ENCODE measurements around the gene ETV7.
"Not testable (repeated sequence)": the region's sequence is repeated elsewhere in the genome, so short reads cannot be mapped to it uniquely, and the experiment has no call there.

Gene ETV7

DNA sequence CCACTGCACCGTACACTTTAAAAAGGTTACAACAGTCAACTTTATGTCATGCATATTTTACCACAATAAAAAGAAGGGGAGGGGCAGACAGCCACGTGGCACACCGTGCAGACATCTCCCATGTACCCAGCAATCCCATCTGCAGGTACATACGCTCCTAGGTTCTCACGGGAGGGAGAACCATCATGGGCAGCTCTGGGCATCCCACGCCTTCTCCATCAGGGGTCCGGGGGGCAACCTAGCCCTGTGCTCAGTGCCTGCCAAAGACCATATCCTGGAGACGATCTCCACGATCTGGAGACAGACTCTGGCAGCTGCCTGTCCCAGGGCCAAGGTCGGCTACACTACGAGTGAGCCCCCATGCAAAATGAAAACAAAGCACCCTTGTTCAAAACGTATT is 48.3 kb downstream of the ETV7 start:
- no peak for DNase-seq (ENCODE audit: low read depth)

DNA sequence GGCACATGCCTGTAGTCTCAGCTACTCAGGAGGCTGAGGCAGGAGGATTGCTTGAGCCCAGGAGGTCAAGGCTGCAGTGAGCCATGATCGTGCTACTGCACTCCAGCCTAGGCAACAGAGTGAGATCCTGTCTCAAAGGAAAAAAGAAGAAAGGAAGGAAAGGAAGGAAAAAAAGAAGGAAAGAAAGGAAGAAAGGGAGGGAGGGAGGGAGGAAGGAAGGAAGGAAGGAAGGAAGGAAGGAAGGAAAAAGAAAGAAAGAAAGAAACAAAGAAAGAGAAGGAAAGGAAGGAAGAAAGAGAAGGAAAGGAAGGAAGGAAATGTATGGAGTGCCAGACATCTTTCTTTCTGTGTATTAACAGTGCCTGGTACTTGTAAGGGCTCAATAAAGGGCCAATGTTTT is 49.2 kb downstream of the ETV7 start:
- not testable (repeated sequence) for DNase-seq (ENCODE audit: low read depth)

DNA sequence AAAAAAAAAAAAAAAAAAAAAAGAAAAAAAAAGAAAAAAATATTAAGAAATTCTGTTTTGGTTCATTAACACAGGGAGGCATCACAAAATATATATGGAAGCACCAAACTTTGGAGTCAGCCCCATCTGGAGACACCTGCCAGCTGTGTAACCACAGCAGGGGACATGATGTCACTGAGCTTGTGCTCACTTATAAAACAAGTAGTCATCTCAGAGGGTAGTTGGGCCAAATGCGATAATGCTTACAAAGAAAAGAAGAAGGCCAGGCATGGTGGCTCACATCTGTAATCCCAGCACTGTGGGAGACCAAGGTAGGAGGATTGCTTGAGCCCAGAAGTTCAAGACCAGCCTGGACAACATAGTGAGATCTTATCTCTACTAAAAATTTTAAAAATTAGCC is 49.7 kb downstream of the ETV7 start:
- DNase-seq (ENCODE audit: low read depth): no peak

DNA sequence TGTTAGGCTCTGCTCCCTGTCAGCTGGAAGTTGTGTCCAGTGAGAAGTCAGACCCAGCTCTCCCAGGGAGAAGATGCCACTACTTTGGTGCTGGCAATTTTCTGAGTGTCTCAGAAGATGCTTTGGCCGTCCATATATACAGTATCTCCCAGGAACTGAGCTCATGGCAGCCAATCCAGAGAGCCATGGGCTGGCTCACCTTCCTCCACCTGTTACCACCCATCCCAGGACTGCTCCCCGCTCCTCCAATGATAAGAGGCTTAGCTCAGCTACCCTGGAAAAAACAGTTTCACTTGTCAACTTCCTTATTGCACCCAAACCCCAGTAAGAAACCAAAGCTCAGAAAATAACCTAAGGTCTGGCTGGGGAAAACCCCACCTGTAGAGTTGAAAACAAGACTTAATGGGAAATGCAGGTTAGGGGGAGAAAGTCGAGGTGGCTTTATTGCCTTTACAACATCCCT is 50.7 kb downstream of the ETV7 start, which contains the start of gene BNIP5:
BNIP5 (minus strand) TSS at position 110 of the 463 bp plus-strand sequence. CDS start 6,198 bp downstream, outside the sequence.
- no peak for DNase-seq (ENCODE audit: low read depth)

DNA sequence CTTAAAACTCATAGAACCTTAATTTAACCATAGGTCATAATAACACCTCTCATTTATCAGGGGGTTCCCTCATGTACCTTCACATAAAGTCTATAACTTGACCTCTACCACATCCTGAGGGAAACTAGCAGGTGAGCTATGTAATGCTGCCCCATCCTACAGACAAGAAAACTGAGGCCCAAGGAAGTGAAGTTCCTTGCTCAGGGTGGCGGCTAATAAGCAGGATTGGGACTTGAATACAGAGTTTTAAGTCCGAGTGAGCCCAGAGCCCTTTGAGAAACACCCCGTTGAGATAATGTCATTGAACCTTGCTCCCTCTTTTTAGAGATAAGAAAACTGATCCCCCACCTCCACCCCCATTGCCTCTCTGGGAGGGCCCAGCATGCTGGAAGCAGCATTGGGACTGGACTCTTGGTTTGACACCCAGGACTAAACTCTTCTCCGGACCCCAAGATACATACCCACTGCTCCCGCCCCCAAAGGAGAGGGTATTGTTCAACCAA is 51.2 kb downstream of the ETV7 start:
- no peak for DNase-seq (ENCODE audit: low read depth)

DNA sequence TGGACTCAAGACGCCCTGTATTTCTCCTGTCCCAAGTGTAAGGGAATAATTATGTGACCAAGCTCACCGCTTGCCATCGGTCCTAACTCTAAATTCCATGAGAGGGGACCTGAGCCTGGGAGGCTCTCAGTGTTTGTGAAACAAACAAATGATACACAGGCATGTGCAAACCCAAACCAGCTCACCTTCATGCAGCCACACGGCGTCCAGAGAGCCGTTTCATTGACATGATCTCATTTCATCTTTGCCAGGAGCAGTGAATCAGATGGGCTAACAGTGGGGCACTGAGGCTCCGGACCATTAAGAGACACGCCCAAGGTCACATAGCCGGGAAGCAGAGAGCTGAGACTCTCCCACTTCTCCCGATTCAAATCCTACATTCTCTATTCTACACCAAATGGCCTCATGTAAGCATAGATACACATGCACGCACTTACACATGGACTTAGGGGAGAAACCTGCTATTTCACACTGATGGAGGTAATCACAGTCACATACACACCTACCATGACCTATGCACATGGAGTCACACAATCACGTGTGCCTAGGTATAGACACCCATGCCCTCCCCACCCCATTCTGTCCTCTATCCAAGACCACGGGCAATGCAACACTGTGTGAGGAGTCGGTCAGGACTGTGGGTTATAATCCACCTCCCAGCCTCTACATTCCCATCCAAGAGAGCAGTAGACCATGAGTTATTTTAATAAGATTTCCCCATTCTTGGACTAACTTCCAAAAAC is 51.8 kb downstream of the ETV7 start:
- DNase-seq (ENCODE audit: low read depth): no peak

DNA sequence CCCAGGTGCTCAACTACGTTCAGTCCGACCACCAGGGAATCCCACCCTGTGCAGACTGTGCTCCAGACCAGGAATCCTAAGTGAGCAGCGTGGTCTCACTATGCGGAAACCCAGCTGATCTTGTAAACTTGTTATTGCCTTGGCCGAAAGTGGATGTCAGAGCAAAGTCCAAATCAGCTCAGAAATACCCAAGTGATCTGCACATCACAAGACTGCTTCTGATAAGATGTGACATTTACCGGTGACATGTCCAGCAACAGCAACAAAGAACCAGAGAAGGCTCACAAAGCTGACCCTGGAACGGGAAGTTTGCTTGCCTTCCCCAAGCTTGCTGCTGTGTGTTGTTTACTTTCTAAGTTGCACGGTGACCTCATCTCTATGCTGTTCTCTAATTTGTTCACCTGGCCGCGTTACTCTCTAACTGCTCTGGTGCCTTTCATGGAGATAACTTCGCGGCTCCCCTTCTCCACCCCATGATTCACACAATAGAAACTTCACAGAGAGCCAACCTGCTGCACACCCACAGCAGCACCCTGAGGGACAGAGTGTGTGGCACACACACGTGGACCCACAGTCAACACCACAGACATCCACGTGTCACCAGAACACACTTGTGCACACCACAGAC is 52.5 kb downstream of the ETV7 start:
- no peak for DNase-seq (ENCODE audit: low read depth)

DNA sequence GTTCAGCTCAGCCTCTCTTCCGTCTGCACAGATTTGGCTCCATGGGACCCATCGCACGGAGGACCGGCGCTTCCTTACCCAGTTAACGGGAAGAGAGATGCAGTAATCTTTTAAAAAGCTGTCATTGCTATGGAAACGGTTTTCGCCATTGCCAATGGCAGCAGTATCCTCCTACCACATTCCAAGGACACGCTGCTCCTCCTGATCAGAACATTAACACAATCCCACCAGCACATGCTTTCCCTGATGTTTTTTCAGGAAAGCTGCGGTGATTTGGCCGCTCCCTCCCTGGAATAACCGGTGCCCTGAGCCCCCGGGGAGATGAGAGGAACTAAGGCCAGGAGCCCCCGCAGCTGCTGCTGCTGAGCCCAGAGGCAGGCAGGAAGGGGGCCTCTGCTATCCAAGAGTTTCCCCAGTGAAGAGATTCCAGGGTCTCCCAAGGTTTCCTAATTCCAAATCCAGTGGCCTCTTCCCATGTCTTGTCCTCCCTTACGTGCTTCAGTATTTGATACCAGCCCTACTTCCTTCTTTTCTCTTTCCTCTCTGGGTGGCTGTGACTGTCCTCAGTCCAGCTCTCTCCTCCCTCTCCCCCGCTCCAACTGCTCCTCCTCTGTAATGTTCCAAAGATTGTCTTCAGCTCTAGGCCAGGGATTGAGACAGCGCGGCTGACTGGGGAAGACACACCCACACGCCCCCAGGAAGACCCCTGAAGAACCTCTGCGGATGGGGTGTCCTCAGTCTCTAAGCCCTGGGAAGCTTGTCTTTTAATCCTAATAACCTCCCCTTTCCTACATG is 53.3 kb downstream of the ETV7 start:
- DNase-seq (ENCODE audit: low read depth): no peak

DNA sequence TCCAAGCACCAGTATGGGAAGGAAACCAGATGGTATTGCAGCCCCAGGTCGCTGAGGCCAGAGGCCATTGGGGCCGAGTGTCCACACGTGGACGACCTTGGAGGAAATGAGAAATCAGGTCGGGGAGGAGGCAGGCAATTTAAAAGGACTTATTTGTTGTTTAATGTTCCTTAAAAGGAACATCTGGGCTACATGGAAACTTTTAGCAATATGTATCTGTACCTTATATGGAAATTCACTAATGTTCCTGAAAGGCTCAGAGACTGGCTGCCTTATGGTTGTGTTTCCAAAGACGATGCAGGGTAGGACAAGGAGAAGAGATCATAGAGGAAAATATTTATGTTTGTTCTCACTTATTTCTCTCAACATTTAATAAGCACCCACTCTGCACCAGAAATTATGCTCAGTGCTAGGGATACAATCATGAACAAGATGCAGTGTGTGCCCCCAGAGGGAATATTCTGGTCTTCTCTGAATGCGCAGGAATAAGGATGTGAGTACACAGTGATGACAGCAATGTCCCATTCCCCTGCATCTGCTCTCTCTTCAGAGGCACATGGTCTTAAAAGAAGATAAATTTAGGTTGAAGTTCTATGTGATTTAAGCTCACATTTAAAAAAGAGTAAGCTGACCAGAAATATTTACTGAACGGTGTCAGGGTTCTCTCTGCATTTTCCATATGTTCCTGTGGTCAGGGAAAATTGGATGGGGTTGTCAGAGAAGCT is 54.1 kb downstream of the ETV7 start:
- DNase-seq (ENCODE audit: low read depth): no peak

DNA sequence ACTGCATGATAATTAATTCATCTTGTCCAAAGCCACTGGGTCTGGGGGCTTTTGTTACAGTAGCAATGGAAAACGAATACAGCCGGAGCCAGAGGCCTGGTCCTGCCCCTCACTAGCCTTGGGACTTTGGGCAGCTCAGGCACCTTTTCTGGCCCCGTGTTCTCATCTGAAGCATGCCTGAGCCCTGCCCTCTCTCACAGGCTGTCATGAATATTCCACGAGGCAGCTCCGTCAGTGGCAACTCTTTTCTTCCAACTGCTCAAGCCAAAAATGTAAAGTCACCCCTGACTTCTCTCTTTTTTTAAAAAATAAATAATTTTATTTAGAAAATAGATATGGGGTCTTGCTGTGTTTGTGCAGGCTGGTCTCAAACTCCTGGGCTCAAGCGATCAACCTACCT is 56.1 kb downstream of the ETV7 start:
- no peak for DNase-seq (ENCODE audit: low read depth)

DNA sequence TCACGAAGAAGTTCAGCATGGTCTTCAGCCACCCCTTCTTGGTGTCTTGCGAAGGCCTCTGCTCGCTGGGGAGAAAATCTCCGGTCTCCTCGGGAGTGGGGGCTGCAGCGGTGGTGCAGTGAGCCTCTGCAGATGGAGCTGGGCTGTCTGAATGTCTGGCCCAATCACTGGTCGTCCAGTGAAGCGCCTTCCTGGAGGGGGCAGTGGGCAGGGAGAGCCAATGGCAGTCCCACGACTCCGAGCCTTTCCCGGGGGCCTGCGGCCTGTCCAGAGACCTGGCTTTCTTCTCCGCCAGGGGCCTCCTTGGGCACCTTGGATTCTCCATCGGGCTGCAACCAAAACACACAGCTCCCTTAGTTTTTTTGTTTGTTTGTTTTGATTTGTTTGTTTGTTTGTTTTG is 57.1 kb downstream of the ETV7 start:
- no peak for DNase-seq (ENCODE audit: low read depth)

DNA sequence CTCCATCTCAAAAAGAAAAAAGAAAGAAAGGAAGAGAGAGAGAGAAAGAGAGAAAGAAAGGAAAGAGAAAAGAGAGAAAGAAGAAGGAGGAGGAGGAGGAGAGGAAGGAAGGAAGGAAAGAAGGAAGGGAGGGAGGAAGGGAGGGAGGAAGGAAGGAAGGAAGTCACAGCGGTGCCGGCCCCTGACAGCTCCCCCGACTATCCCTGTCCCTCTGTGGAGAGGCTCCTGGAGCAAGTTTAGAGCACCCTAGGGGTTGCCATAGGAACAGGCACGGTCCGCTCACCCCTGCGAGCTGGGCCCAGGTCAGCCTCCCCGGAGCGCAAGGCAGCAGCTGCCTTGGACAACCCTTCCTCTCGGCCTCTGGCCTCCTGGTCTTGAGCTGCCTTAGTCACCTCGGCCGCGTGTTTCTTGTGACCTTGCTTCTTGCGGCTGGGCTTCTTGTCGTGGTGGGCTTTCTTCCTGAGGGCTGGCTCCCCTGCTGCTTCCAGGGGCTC is 57.6 kb downstream of the ETV7 start:
- DNase-seq (ENCODE audit: low read depth): no peak

DNA sequence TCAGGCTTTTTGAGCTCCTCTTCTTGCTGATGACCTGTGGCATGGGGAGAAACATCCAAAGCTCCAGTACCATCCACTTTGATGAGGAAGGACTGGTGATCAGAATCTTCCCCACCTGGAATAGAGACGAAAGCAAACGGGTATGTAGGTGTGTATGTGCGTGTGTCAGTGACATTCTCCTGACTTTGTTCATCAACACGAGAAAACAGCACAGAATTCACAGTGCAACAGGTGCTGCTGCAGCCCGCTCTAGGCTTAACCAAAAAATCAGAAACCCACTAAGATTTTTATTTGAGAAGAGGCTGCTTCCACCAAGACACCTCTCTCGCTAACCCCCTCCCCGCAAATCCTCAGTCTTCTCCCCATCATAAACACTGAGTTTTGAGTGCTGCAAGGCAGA is 58.9 kb downstream of the ETV7 start:
- no peak for DNase-seq (ENCODE audit: low read depth)

DNA sequence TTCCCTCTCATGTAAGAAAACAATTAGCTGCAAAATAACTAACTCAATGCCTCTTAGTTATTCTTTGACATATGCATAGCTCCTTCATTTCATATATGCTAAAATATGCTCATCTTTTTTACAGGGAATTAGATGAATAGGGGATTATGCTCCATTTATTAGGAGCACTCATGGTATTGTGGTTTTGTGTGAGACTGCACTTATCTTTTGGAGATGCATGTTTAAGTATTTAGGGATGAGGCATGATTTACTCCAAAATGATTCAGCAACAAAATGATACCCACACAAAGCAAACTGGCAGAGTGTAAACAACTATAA is 59.6 kb downstream of the ETV7 start:
- DNase-seq (ENCODE audit: low read depth): no peak

DNA sequence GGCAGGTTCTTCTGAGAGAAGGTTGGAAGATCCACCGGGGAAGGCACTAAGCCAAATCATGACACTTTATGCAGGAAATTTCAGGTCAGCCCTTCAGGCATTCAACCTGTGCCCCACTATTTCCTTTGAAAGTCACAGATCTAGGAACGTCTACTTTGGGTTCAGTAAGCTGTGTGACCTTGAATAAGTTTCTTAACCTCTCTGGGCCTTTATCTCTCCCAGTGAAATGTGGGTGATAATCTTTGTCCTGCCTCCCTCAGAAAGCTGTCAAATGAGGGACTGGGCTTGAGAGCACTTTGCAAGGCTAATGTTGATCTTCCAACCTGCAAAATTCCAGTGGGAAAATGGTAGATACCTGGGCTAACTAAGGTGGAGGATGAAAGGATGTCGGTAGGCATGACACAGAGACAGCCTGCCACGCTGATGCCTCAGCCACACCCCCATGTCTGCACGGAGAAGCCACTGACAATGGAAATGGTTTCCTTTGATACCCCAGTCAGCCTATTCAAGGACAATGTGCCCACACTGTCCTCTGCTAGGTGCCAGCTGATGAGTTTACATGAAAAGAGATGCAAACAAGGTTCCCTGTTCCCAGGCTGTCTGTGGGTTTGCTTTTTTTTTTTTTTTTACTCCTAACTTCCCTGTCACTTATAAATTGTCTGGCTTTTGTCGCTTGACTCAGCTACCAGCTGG is 60.1 kb downstream of the ETV7 start:
- no peak for DNase-seq (ENCODE audit: low read depth)

DNA sequence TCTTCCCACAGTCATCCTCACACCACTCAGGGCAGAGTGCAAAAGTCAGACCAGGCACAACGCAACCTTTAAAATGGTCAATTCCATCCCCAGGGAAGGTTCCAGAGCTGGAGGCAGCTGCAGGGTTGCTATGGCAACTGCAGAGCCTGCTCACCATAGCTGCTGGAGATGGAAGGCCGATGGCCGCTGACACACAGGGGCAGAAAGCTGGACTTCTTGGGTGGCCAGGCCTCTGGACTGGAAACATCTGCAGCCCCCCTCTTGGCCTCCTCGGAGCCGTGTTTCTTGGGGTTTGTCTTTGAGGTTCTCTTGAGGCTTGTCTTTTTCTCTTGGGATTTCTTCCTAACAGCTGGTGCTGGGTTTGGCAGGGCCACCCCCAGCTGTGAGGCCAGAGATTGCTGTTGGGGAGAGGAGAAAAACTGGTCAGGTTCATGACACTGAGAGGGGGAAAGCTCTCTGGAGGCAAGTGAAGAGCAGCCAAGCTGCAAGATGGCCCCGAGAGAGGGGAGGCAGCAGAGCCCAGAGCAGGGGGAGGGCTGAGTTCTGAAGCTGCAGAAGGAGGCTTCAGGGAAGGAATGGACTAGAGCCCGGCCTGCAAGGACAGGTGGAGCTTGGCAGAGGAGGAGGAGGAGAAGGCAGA is 61.0 kb downstream of the ETV7 start:
- DNase-seq (ENCODE audit: low read depth): no peak

DNA sequence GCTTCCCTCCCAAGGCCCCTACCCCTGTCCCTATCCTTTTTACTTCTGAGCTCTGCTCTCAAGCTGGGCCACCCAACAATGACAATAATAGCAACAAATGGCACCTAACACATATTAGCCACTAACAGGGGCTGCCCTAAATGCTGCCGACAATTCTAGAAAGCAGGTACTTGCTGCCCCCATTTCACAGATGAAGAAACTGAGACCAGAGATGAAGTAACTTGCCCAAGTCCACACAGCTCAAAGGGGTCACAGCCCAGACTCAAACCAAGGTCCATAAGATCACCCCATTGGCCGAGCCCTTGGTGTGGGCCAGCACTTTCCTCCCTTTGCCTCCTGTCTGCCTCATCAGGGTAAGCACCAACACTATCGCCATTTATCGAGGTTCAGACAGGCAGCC is 62.8 kb downstream of the ETV7 start:
- no peak for DNase-seq (ENCODE audit: low read depth)

DNA sequence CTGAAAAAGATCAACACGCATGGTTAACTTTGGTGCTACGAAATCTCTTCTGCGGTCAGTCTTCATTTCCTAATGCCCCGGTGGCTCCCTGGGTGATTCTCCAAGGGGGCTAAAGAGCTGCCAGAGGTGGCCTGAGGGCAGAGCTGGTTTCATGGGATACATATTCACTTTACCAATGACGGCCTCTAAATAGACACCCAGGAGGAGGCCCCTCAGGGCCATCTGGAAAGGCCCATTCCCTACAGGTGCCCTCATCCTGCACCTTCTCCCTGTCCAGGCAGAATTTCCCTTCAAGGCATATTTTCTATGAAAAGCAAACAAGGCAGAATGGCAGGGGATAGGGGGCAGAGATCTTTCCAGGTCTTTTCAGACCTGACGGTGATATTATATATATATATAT is 63.3 kb downstream of the ETV7 start:
- no peak for DNase-seq (ENCODE audit: low read depth)

DNA sequence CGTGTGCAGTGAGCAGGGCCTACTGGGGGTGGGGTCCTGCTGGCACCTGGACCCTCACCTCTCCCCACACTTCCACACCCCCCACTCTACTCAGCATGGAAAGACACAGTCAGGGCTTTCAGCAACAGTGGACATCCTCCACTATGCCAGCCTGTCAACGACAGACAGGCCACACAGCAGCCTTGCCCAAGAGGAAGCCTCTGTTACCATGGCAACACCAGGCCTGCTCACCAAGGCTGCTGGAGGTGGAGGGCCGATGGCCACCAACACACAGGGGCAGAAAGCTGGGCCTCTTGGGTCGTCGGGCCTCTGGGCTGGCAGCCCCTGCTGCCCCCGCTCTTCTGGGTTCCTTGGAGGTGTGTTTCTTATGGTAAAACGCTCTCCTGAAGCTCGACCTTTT is 64.4 kb downstream of the ETV7 start:
- DNase-seq (ENCODE audit: low read depth): no peak

DNA sequence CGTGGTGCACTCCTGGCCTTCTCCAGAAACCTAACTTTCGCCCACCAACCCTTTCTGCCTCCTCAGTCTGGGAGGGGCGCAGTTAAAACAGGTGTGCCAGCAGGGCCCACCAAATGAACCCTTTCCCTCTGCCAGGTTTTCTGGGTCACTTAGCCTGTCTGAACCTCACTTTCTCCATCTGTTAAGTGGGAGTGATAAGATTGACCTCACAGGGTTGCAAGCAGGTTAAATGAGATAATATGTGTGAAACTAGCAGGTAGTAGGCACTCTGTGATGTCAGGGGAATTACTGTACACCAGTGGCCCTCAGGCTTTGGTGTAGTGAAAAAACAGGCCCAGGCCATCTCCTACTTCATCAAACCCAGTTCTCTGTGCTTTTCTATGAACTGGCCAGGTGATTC is 64.9 kb downstream of the ETV7 start:
- DNase-seq (ENCODE audit: low read depth): no peak

DNA sequence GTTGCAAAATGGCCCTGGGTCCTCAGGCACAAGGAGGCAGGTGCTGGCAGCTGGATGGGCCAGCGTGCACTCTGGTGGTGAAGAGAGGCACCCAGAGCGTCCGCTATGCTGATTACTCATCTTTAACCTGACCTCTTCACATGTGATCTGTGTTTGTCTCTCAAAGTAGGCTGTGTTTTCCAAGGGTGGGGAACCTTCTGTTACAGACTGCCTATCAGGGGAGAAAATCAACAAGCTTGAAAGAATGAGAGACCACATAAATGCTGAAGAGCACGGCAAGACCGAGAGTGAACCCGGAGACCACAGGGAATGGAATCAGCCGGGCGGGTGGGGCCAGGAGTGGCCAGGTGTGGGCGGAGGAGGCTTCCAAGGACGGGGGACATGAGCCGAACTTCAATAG is 67.0 kb downstream of the ETV7 start:
- no peak for DNase-seq (ENCODE audit: low read depth)

All from stimulated activated CD8-positive, alpha-beta memory T cell treated with anti-CD3 and anti-CD28 coated beads, Interleukin-15, amount 100 ng/mL, for 1 hour (primary cell).